Gastroesophageal sphincter (tissue), 3 donors: ENCODE data around the gene CCDC92.

Source experiments
- CTCF ChIP-seq, 4 experiments: fragments of 200-600 bp in 2 of 4; fragments of 450-650 bp in 2 of 4; sonication (generic) in 1 of 4; IDR thresholded peaks; one replicate each; pipeline ENCODE4 v1.5.1; 2017 to 2019; ENCODE audit warnings: antibody characterized with exemption in 4 of 4, mild to moderate bottlenecking in 2 of 4, moderate library complexity in 2 of 4
- EP300 ChIP-seq: sonication (generic); formaldehyde crosslinking; IDR thresholded peaks from one replicate; pipeline ENCODE4 v1.6.1; 2017; ENCODE audit warnings: antibody characterized with exemption, mild to moderate bottlenecking
- POLR2A ChIP-seq, 2 donors: fragments of 450-650 bp; IDR thresholded peaks; one replicate each; pipeline ENCODE4 v1.6.1; 2017; ENCODE audit warnings: antibody characterized with exemption in 2 of 2, mild to moderate bottlenecking in 2 of 2, moderate library complexity in 1 of 2

- no peak for TF ChIP-seq POLR2A (IDR thresholded peaks at IDR 0.05)
- no peak for TF ChIP-seq CTCF (IDR thresholded peaks at IDR 0.05)
- no peak for TF ChIP-seq EP300
These were observed 22.9 kb downstream of the CCDC92 start for GRCh38 chr12:123949770-123950165.
